HG03442 (cell line): ENCODE data around the gene USP9Y.
"Not testable (repeated sequence)": the region's sequence is repeated elsewhere in the genome, so short reads cannot be mapped to it uniquely, and the experiment has no call there.

Experiments
- ATAC-seq: cut with Tn5 transposase; IDR thresholded peaks from one replicate; pipeline ENCODE4 v1.9.1; 2021; ENCODE audit warnings: mild to moderate bottlenecking, moderate library complexity; ENCODE audit not compliant: unreplicated experiment

The USP9Y gene, protein sequence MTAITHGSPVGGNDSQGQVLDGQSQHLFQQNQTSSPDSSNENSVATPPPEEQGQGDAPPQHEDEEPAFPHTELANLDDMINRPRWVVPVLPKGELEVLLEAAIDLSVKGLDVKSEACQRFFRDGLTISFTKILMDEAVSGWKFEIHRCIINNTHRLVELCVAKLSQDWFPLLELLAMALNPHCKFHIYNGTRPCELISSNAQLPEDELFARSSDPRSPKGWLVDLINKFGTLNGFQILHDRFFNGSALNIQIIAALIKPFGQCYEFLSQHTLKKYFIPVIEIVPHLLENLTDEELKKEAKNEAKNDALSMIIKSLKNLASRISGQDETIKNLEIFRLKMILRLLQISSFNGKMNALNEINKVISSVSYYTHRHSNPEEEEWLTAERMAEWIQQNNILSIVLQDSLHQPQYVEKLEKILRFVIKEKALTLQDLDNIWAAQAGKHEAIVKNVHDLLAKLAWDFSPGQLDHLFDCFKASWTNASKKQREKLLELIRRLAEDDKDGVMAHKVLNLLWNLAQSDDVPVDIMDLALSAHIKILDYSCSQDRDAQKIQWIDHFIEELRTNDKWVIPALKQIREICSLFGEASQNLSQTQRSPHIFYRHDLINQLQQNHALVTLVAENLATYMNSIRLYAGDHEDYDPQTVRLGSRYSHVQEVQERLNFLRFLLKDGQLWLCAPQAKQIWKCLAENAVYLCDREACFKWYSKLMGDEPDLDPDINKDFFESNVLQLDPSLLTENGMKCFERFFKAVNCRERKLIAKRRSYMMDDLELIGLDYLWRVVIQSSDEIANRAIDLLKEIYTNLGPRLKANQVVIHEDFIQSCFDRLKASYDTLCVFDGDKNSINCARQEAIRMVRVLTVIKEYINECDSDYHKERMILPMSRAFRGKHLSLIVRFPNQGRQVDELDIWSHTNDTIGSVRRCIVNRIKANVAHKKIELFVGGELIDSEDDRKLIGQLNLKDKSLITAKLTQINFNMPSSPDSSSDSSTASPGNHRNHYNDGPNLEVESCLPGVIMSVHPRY (N-terminal part only)

DNA sequence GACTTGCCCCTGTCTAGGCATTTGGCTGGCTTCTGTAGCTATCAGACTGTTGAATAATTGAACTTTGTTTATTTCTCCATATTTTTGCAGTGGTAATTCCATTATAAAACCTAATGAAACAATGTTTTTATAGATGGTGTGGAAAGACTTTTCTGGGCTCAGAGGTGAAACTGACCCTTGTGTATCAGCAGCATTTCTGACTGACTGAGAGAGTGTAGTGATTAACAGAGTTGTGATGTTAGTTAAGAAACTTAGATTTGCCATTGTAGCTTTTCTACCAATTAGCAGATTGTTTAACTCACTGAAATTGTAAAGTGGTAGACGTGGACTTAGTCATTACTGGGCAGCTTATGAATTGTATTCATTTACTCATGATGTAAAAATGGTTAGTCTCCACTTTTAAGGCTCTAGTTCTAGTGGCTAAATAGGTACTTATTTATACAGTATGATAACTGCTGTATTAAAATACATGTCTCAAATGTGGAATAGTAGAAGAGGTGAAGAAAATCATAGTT, at the start of gene USP9Y:
TSS of gene USP9Y (plus strand) at position 51 of the 515 bp plus-strand sequence. CDS start 8,217 bp downstream, outside the sequence.
- no peak for ATAC-seq

DNA sequence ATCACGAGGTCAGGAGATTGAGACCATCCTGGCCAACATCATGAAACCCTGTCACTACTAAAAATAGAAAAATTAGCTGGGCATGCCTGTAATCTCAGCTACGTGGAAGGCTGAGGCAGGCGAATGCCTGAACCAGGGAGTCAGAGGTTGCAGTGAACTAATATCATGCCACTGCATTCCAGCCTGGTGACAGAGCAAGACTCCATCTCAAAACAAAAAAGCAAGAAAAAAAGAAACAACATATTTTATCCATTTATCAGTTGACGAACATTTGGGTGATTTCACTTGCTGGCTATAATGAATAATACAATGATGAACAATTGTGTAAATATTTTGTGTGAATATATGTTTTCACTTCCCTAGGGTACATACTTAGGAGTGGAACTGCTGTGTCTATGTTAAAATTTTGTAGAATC, 49.4 kb upstream of the USP9Y start:
- ATAC-seq: no peak

DNA sequence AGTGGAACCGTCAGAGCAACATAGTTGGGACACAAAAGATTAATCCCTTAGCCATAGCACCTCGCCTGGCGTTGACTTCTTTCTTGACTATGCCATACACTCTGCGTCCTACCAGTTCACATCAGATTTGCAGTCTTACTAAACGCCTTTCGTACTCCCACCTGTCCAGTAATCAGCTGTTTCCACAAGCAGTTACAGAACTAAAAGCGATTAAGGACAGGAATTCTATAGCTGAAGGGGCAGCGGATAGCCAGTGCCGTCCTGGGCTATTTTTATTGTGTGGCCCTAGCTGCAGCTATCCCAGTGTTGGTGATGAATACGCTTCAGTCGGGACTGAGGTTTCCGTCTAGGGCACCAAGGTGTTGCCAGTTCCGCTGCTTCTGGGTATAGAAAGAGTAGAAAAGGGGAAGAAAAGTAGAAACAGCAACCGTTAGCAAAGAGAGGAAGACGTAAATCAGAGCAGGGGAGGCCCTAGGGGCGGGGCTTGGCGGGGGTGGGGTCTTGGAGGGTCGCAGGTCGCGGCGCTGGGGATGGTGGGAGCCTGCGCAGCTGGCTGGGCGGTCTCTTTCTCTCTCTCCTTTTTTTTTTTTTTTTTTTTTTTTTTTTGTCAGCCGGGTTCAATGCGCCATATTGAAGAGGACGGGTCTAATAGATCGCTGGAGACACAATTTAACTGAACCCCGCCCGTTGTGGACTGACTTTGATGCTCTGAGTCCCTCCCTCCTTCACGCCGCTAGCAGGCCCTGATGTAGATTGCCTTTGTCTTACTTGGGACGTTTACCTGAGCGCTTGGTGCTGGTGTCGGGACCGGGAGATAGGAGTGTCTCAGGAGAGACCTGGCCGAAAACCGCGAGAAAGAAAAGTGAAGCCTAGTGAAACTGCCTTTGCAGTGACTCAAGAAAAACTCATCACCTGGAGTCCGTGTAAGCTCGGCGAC, 39.0 kb upstream of the USP9Y start:
- peak; percentile 64 for ATAC-seq

DNA sequence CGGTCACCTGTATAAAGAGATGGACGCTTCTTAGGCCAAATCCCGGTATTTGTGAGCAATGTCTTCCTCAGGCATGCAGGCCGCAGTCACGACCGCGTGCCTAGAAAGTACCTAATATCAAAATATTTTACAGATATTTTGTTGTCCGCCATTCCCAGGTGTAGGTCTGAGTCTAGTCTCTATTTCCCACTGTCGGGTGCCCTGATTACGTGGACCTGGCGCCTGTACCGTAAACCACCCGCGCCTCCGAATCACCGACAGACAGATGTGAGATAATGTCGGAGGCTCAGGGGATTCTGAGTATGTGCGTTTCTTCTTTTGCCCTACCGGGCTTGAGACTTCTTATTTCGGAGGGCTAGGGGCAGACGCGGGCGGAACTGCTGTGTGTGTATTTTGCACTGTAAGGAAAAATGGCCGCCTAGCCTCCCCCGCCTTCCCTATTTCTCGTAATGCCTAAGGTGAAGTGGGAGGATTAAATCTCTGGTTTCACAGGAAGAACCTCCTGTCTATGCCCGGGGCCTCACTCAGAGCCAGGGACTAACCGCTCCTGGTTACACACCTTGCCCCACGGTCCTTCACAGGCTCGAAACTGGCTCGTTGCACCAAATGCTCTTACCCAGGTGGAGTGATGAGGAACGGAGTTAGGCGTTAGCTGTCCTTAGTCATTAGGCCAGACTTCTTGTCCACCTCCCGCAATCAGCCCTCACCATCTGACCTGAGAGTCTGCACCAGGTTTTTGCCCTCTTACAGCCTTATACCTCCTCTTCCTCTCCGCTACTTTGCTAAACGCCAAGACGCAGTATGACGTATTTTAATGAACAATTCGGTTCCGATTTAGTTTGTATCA, 38.1 kb upstream of the USP9Y start:
- ATAC-seq: peak; percentile 37

DNA sequence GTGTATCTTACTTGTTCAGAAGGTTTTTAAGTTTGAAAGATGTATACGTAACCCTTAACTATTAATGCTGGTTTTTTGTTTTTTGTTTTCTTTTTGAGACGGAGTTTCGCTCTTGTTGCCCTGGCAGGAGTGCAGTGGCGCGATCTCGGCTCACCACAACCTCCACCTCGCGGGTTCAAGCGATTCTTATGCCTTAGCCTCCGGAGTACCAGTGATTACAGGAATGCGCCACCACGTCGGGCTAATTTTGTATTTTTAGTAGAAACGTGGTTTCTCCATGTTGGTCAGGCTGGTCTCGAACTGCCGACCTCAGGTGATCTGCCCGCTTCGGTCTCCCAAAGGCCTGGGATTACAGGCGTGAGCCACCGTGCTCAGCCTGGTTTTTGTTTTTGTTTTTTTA, 37.2 kb upstream of the USP9Y start:
- ATAC-seq: not testable (repeated sequence)

DNA sequence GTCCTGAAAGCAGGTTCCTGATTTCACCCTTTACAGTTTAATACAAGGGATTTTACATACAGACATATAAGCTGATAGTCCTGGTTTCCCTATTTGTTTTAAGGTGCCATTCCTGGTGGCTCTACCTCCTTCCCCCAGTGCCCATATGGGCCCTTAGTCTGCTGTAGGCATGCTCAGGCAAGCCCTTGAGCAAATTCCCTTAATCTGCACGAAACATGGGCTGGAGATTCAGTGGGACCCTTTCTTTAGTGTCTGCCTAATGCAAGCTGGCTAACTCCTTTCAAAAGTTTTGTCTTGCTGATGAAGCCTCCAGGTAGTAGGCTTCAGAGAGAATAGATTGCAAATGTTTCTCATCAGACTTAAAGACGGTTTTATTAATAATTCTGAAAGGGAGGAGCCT, 22.9 kb upstream of the USP9Y start:
- no peak for ATAC-seq

DNA sequence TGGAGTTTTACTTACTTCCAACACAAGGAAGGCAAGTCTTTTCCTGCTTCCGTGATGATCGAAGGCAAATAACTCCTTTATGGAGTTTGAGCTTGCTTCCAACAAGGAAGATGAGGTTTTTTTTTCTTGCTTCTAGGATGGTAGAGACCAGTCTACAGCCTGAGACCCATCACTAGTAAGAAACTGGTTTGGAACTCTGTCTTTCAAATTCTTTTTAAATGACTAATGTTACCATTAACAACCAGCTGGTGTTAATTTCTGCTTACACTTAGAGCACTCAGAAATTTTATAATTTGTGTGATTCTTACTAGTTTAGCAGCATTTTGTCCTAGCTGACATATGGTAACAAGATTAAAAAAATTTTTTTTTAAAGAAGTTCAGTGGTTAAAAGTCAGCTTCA, 19.5 kb upstream of the USP9Y start:
- ATAC-seq: no peak

DNA sequence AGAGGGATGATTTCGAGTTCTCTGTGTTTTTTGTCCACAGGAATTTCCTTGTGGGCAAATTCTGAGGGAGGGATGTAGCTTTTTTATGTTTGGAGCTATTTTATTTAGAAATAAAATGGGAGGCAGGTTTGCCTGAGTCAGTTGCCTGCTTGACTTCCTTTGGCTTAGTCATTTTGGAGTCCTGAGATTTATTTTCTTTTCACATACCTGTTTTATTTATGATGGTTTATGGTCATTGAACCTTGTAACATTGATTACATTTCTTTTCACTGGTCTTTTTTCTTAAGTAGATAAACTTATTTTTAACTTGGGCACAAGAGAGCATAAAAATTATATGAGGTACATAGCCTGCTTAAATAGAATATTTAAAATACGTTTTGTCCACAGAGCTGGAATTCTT, 12.7 kb upstream of the USP9Y start:
- ATAC-seq: no peak

DNA sequence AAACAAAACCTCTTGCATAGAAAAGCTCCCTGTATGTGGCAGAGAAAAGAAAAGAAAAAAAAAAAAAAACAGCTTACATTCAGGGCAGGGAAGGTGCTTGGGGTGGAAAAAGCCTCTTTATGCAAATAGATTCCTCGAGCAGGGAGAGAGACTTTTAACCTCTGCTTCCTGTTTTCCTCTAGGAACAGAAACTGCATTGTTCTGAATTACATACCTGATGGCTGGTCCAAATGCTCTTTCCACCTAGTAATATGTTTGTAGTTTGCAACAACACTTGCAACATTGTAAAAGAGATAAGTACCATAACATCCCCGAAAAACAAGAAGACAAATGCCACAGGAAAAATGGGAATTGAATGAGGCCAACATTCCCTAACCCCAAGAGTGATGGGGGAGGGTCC, 944 bp upstream of the USP9Y start:
- no peak for ATAC-seq

DNA sequence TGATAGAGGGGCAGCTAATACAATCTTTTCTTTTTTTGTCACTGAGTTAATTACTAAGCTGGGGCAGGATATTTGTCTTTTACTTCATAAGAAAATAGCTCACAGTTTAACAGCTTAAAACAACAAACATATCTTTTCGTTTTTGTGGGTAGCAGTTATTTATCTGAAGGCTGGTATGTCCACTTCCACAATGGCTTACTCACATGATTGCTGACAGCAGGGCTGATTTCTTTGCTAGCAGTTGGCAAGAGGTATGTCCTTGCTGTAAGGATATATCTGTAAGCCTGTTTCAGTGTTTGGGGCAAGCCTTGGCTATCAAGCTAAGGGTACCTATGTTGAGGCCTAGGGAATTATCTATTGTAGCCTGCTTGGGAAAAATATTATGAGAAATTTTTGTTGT, 1.1 kb downstream of the USP9Y start:
- no peak for ATAC-seq

DNA sequence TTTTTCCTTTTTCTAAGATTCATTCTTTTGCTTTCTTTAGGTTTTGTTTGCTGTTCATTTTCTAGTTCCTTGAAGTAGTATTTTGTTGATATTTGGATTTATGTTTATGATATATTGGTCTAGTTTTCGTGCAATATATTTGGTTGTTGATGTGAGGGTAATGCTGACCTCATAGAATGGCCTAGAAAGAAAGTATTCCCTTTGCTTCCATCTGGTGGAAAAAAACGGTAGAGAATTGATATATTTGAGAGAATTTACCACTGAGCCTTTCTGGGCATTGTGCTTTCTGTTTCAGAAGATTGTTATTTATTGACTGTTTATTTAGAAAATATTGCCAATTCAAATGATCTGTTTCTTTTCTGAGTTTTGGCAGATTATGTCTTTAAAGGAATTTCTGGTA, 9.4 kb downstream of the USP9Y start:
- no peak for ATAC-seq

DNA sequence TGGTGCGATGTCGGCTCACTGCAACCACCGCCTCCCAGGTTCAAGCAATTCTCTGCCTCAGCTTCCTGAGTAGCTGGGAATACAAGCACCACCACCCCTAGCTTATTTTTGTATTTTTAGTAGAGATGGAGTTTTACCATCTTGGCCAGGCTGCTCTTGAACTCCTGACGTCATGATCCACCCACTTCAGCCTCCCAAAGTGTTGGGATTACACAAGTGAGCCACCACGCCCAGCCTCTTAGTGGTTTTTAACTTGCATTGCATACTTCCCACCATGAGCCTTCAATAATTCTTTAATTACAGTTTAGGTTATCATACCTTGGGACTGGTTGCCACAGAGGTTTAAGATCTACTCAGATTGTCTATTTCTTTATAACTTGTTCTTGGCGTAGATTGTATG, 14.3 kb downstream of the USP9Y start:
- no peak for ATAC-seq

DNA sequence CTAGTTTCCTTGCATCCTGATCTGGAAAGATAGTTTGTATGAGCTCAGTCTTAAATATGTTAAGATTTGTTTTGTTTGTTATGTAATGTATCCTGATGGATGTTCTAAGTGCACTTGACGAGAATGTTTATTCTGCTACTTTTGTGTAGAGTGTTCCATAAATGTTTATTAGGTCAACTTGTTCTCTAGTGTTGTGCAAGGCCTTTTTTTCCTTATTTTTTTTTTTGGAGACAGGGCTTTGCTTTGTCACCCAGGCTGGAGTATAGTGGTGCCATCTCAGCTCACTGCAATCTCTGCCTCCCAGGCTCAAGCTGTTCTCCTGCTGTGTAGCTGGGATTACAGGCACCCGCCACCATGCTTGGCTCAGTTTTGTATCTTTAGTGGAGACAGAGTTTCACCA, 28.7 kb downstream of the USP9Y start:
- ATAC-seq: no peak

DNA sequence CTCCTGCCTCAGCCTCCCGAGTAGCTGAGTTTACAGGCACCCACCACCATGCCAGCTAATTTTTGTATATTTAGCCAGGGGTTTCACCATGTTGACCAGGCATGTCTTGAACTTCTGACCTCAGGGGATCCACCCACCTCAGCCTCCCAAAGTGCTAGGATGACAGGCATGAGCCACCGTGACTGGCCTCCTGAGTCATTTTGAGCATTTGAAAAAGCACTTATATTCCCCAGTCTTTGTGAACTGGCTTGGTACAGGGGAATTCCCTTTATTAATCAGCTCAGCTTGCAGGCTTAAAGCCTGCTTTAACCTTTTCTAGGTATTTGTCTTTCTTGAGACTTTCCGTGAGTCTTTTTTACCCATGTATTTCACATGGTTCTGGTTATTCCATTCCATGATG, 32.6 kb downstream of the USP9Y start:
- ATAC-seq: peak; percentile 98

DNA sequence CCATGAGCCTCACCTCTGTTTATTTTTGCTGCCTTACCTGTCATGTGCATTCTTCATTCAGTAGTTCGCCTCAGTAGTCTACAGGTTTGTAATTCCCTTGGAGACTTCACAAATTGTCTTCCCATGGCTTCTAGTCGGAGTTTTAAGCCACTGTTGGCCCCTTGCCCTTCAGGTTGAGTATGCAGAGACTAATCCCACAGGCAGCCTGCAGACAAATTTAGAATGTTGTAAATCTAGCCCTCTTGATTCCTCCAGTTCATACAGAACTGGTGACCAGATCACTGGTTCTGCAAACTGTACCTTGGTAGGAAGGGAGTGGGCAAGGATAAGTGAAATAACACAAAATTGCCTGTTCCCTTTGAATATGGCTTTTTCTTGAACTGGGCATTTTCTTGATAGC, 33.0 kb downstream of the USP9Y start:
- ATAC-seq: peak; percentile 22

DNA sequence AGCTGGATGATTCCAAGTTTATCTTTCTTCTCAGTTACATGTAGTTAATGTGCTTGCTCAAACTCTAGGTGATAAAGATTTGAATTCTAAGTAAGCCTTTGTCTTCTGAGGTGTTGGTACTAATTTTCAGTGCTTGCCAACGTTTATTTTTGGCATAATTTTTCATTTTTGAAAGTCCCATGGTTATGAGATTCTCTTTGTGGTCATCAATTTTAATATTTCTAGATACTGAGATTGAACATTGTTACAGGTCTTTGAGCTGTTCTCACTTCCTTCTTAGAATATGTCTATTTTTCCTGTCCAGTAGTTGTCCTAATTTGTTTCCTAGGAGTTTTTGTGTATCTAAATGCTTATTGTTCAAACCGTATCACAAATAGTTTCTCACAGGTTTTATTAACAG, 40.4 kb downstream of the USP9Y start:
- no peak for ATAC-seq

DNA sequence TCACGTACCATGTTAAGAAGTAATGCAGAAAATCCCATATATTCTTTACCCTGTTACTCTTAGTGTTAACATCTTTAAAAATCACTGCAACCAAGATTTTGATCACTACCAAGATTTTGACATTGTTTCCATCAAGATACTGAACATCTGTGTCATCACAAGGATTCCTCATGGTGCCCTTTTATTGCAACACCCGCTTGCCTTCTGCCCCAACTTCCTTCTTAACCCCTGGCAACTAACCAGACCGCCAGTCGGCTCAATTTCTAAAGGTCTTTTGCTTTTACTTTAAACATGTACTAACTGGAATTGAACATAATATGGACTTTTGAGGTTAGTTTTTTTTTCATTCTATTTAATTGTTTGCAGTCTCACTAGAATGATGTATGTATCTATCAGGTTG, 41.7 kb downstream of the USP9Y start:
- no peak for ATAC-seq

DNA sequence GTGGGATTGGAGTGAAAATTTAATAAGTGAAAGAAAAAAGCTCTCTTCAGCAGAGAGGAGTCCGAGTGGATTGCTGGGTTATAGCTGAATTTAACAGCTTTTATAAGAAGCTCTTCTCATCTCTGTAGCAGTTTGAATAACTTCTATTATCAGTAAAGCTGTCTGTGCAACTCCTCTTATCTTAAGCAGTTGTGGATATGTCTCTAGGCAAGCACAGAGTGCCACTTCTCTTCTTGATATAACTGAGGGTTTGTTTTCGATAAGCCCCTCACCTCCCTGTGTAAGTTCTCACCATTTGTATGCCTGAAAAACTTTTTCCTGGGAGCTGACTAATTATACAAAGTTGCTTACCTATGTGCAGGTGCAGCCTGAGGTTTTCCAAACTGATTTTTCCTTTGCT, 43.1 kb downstream of the USP9Y start:
- ATAC-seq: no peak

DNA sequence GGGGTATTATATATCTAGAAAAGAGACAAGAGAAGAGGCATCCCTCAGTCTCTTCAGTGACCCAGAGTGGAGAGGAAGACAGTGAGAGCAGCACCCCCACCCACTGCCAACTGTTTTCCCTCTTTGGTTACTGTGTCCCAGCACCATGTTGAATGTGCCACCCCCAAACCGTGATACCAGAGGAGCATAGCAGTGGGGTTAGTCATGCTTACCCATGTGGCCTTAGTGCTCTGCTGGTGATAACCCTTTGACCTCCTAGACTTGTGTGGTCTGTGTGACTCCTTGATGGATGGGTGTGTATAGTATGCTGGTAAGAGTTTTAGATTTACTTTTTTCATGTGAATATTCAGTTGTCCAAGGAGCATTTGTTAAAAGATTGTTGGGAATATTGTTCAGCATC, 48.3 kb downstream of the USP9Y start:
- no peak for ATAC-seq

DNA sequence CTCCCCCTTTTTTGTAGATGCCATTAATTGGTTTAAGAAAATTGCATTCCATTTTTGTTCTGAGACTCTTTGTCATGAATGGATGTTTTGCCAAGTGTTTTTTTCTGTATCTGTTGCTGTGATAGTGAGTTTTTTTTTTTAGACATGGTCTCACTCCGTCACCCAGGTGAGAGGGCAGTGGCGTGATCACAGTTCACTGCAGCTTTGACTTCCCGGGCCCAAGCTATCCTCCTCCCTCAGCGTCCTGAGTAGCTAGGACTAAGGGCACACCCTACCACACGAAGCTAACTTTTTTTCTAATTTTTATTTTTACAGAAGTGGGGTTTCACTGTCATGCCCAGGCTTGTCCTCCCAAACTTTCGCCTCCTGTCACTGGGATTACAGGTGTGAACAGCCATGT, 51.8 kb downstream of the USP9Y start:
- ATAC-seq: no peak
